ENCODE results near the gene CD24. TPM values are rescaled to one million over a fixed set of nuclear protein-coding genes. Genes with fewer than 3 reads are reported as not detected.
"Not testable (repeated sequence)": the region's sequence is repeated elsewhere in the genome, so short reads cannot be mapped to it uniquely, and the experiment has no call there.

Gene CD24
- total RNA-seq, 6 experiments from 2014 or later = 0.11 to 0.19 TPM; not detected in 4

GRCh38 chr6:106997392-106998158 is 23.0 kb upstream of the CD24 start:
- H3K36me3 Mint-ChIP-seq (ENCODE audit: low read depth) = no peaks in the 10 kb centered on the region
- H3K9me3 Mint-ChIP-seq = no peaks in the 10 kb centered on the region
- no peak overlapping the region for H3K4me3 Mint-ChIP-seq
- no peak overlapping the region for H3K27ac Mint-ChIP-seq
- H3K27me3 Mint-ChIP-seq (ENCODE audit: insufficient read depth) = peaks cover 10% of the 10 kb centered on the region
- no peaks in the 10 kb centered on the region for H3K4me1 Mint-ChIP-seq (ENCODE audit: low read depth)
- DNase-seq = peak; percentile 29
- peak; percentile 93 for TF ChIP-seq CTCF (IDR thresholded peaks at IDR 0.05)

- H3K4me1 Mint-ChIP-seq (ENCODE audit: low read depth) = no peaks in the 10 kb centered on the region
- DNase-seq = no peak
- H3K4me3 Mint-ChIP-seq = no peak overlapping the region
- no peaks in the 10 kb centered on the region for H3K36me3 Mint-ChIP-seq (ENCODE audit: low read depth)
- H3K27me3 Mint-ChIP-seq (ENCODE audit: insufficient read depth) = peaks cover 12% of the 10 kb centered on the region
- no peaks in the 10 kb centered on the region for H3K9me3 Mint-ChIP-seq
- no peak for TF ChIP-seq CTCF (IDR thresholded peaks at IDR 0.05)
- no peak overlapping the region for H3K27ac Mint-ChIP-seq
These were observed 21.1 kb upstream of the CD24 start for GRCh38 chr6:106995640-106996039.

- not testable (repeated sequence) for H3K27ac Mint-ChIP-seq; H3K9me3 Mint-ChIP-seq; DNase-seq; H3K27me3 Mint-ChIP-seq (ENCODE audit: insufficient read depth); H3K4me3 Mint-ChIP-seq; H3K4me1 Mint-ChIP-seq (ENCODE audit: low read depth); H3K36me3 Mint-ChIP-seq (ENCODE audit: low read depth)
These were observed 15.2 kb upstream of the CD24 start for GRCh38 chr6:106989737-106990136.

GRCh38 chr6:106988664-106989063 is 14.1 kb upstream of the CD24 start:
- TF ChIP-seq CTCF (IDR thresholded peaks at IDR 0.05) = no peak
- H3K4me1 Mint-ChIP-seq (ENCODE audit: low read depth) = no peaks in the 10 kb centered on the region
- H3K4me3 Mint-ChIP-seq = no peak overlapping the region

GRCh38 chr6:106981926-106982325 is 7.4 kb upstream of the CD24 start:
- no peak overlapping the region for H3K4me3 Mint-ChIP-seq
- no peaks in the 10 kb centered on the region for H3K36me3 Mint-ChIP-seq (ENCODE audit: low read depth)
- DNase-seq = peak; percentile 15
- H3K4me1 Mint-ChIP-seq (ENCODE audit: low read depth) = 0 out of 2 replicates have a peak, but pooled peaks cover 7% of the 10 kb centered on the region
- TF ChIP-seq CTCF (IDR thresholded peaks at IDR 0.05) = no peak
- H3K9me3 Mint-ChIP-seq = no peaks in the 10 kb centered on the region
- H3K27ac Mint-ChIP-seq = no peak overlapping the region
- peaks cover 12% of the 10 kb centered on the region for H3K27me3 Mint-ChIP-seq (ENCODE audit: insufficient read depth)

More at GRCh38 chr6:106988664-106989063, 14.1 kb upstream of the CD24 start:
- DNase-seq = no peak
- Mint-ChIP-seq H3K9me3 (no peaks in the 10 kb centered on the region), H3K27ac (no peak overlapping the region), H3K27me3 (ENCODE audit: insufficient read depth) (peaks cover 8% of the 10 kb centered on the region), H3K36me3 (ENCODE audit: low read depth) (no peaks in the 10 kb centered on the region)

- Mint-ChIP-seq H3K9me3 (no peaks in the 10 kb centered on the region), H3K4me3 (no peak overlapping the region), H3K27ac (no peak overlapping the region), H3K36me3 (ENCODE audit: low read depth) (no peaks in the 10 kb centered on the region), H3K4me1 (ENCODE audit: low read depth) (0 out of 2 replicates have a peak, but pooled peaks cover 7% of the 10 kb centered on the region), H3K27me3 (ENCODE audit: insufficient read depth) (peaks cover 19% of the 10 kb centered on the region)
- TF ChIP-seq CTCF (IDR thresholded peaks at IDR 0.05) = no peak
- no peak for DNase-seq
These were observed 6.4 kb upstream of the CD24 start for GRCh38 chr6:106980926-106981325.
